Lower leg skin (tissue), 4 donors: ENCODE measurements around the gene RAD51B. TPM values are rescaled to one million over a fixed set of nuclear protein-coding genes. Genes with fewer than 3 reads are reported as not detected.
A peak's percentile ranks its signal among the peaks of the same experiment; 100 is the strongest.

Experiments
- DNase-seq, 2 donors: peaks; one replicate each; pipeline ENCODE4 v3.0.0-alpha.2; 2019; ENCODE audit warnings: low spot score in 2 of 2
- H3K4me3 ChIP-seq: fragments of 200-600 bp; sonication (generic); 2 replicates; pipeline ENCODE4 v1.5.1; 2017; ENCODE audit warnings: mild to moderate bottlenecking, low read depth; ENCODE audit not compliant: poor library complexity, severe bottlenecking
- POLR2A ChIP-seq, 2 donors: fragments of 450-650 bp; IDR thresholded peaks; one replicate each; pipeline ENCODE4 v1.6.1; 2016 to 2017; ENCODE audit warnings: antibody characterized with exemption in 2 of 2, mild to moderate bottlenecking in 1 of 2, moderate library complexity in 1 of 2
- WGBS, 2 donors: methylation state at CpG; one replicate each; pipeline ENCODE4 v1.1.5; 2018; 5-methylcytosine and 5-hydroxymethylcytosine counted together
- intact Hi-C: fragments of 100-400 bp; cut with DNase I; formaldehyde crosslinking; loops from one replicate; pipeline ENCODE4 v1.15.0; 2023; ENCODE audit warnings: low total_unique reads
- total RNA-seq, 4 donors: library from RNA; depleted of rRNA; stranded (reverse); fragments of >200 nt; gene quantifications; one replicate each; pipeline ENCODE4 v1.1.0, GENCODE V29; 2016
- TF ChIP-seq, protein P1 (sequence below), 3 donors: fragments of 450-650 bp; IDR thresholded peaks; one replicate each; pipeline ENCODE4 v1.5.1; 2016; ENCODE audit warnings: antibody characterized with exemption in 3 of 3, mild to moderate bottlenecking in 3 of 3, moderate library complexity in 2 of 3

RAD51B gene
- total RNA-seq, 4 donors from 2014 or later: 6.1 to 27.2 (median 13.6) TPM

DNA sequence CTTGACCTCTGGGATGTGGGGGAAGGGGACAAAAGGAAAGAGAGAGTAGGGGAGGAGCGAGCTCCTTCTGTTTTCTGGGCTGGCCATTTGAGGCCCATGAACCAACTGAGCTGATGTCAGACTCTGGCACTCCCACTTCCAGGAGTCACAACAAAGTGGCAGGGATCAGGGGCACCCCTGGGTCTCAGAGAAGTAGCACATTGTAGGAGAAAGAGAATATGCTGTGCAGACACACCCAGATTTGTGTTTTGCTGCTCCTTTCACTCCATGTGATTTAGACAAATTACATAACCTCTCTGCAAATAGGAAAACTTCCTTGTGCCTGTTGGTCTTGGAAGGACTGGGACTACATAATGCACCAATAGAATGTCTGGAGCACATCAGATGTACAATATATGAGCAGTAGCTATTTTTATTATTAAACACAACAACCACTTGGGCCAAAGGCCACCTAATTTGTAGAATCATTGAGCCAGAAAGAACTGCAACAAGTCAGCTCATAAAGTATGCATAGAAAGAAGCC lies 707.8 kb downstream of the RAD51B start:
- H3K4me3 ChIP-seq: no peak overlapping the region
- intact Hi-C loops: loop anchor here (10.0 kb wide), 1 partner anchor 187 kb away; no protein-coding TSS in a partner anchor
- TF ChIP-seq POLR2A (IDR thresholded peaks at IDR 0.05): no peak
- TF ChIP-seq, protein P1, sequence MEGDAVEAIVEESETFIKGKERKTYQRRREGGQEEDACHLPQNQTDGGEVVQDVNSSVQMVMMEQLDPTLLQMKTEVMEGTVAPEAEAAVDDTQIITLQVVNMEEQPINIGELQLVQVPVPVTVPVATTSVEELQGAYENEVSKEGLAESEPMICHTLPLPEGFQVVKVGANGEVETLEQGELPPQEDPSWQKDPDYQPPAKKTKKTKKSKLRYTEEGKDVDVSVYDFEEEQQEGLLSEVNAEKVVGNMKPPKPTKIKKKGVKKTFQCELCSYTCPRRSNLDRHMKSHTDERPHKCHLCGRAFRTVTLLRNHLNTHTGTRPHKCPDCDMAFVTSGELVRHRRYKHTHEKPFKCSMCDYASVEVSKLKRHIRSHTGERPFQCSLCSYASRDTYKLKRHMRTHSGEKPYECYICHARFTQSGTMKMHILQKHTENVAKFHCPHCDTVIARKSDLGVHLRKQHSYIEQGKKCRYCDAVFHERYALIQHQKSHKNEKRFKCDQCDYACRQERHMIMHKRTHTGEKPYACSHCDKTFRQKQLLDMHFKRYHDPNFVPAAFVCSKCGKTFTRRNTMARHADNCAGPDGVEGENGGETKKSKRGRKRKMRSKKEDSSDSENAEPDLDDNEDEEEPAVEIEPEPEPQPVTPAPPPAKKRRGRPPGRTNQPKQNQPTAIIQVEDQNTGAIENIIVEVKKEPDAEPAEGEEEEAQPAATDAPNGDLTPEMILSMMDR (IDR thresholded peaks at IDR 0.05): no peak
- peak; percentile 43 to 79 for DNase-seq
- 54 to 72% methylated on average over 1 of the region's 1 CpG for WGBS, 2 donors

DNA sequence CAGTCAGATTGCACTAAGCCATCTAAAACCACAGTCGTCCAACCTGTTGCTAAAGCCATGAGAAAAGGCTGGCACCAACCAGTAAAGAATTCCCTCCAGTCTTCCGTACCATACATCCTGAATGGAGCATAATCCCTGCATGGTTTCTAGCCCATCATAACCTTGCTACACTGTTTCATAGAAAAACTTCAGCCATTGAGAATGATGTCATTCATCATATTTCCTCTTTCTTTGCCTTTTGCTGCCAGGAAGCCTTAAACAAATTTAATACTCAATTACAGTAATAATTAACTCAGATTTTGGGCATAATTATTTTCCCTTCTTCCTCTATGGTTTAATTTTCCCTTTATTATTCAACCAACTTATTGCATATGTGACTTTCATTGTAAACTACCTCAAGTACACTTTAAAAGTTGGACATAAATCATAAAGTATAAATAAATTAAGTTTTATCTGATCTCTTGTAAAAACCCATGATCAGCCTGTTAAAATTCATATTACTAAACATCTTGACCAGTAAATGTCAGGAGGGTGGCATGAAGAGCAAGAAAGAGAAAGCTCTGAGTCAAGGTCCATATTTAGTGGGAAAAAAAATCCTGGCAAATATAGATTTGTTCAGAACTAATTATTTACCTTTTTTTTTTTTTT lies 708.6 kb downstream of the RAD51B start:
- H3K4me3 ChIP-seq: no peak overlapping the region
- 70% methylated on average over 2 of the region's 2 CpGs for WGBS, 2 donors
- DNase-seq: no peak
- TF ChIP-seq POLR2A (IDR thresholded peaks at IDR 0.05): no peak
- TF ChIP-seq, protein P1 (IDR thresholded peaks at IDR 0.05): no peak
- intact Hi-C loops: loop anchor here (10.0 kb wide), 1 partner anchor 187 kb away; no protein-coding TSS in a partner anchor

DNA sequence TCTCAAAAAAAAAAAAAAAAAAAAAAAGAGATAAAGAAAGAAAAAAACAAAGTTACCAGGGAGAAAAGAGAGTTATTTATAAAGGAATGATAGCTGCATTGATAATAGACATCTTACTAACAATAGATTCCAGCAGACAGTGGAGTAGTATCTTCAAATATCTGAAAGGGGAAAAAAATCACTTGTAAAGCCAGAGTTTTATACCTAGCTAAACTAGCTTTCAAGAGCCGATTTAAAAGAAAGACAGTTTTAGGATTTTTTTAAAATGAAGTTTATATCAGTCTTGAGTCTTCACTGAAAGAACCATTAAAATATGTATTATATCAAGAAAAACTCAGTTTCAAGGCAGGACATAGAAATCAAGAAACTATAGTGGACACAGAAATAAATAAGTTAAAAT lies 710.9 kb downstream of the RAD51B start:
- intact Hi-C loops: no loop called here
- no peak for DNase-seq
- no peak overlapping the region for H3K4me3 ChIP-seq
- WGBS, 2 donors: 60 to 98% methylated on average over 1 of the region's 1 CpG
- no peak for TF ChIP-seq POLR2A (IDR thresholded peaks at IDR 0.05)
- TF ChIP-seq, protein P1 (IDR thresholded peaks at IDR 0.05): no peak

DNA sequence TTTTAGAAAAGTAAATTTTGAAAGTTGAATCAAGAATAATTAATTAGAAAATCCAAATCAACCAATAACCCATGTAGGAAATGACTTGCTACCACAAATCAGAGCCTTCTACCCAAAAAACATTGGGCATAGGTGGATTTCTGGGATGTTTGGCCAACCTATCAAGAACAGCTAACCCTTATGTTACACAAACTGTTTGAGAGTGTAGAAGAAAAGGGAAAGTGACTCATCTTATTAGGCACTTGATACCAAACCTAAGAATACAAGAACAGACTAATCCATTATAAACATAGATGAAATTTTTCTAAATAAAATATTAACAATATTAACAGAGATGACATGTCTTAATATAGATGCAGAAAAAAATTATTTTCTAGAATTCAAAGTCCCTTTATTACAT lies 712.9 kb downstream of the RAD51B start:
- intact Hi-C loops: no loop called here
- no peak for TF ChIP-seq POLR2A (IDR thresholded peaks at IDR 0.05)
- TF ChIP-seq, protein P1 (IDR thresholded peaks at IDR 0.05): no peak
- no peak for DNase-seq
- H3K4me3 ChIP-seq: no peak overlapping the region

DNA sequence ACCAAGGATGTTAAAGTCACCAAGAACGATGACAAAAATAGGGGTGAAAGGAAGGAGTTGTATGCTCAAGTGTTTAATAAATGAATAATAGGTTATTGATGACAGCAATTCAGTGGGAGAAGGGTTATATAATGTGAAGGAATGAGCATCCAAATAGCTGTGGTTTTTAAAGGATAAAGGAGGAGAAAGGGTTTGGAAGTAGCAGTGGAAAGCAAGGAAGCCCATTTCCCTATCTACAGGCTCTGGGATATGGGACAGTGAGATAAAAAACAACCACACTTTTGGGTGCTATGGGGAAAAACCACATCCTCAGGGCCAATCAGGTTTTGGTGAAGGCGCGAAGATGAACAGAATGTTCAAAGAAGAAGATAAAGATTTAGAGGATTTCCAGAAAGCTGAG lies 714.7 kb downstream of the RAD51B start:
- WGBS, 2 donors: 94 to 95% methylated on average over 3 of the region's 3 CpGs
- TF ChIP-seq, protein P1 (IDR thresholded peaks at IDR 0.05): no peak
- TF ChIP-seq POLR2A (IDR thresholded peaks at IDR 0.05): no peak
- no peak overlapping the region for H3K4me3 ChIP-seq
- DNase-seq: no peak
- intact Hi-C loops: no loop called here
